Pancreas (tissue), 10 donors: ENCODE results near the gene NDFIP1. TPM values are rescaled to one million over a fixed set of nuclear protein-coding genes. Genes with fewer than 3 reads are reported as not detected.
A peak's percentile ranks its signal among the peaks of the same experiment; 100 is the strongest.
"Not testable (repeated sequence)": the region's sequence is repeated elsewhere in the genome, so short reads cannot be mapped to it uniquely, and the experiment has no call there.

Source experiments
- ATAC-seq, 4 donors: fragments of 200-7000 bp; cut with Tn5 transposase; one replicate each; pipeline versions ENCODE4 v1.8.0 to v1.9.1; 2020; ENCODE audit warnings: mild to moderate bottlenecking in 4 of 4, moderate library complexity in 4 of 4
- DNase-seq, 6 donors: peaks; one replicate each; pipeline ENCODE4 v3.0.0-alpha.2; 2020
- FAIRE-seq: peaks from 2 replicates; lab custom pipeline; 2012; peaks lifted over from hg19 to GRCh38; lab: Jason Lieb, UNC
- H3K27ac ChIP-seq, 4 donors: fragments of 200-600 bp; sonication (generic); 1 replicate in 3 of 4; 2 replicates in 1 of 4; pipeline versions ENCODE4 v1.5.0 to v1.8.0; 2020
- H3K27me3 ChIP-seq, 4 donors: fragments of 200-600 bp; one replicate each; pipeline ENCODE4 v1.8.0; 2021
- H3K36me3 ChIP-seq, 3 donors: fragments of 200-600 bp; sonication (generic) in 1 of 3; one replicate each; pipeline versions ENCODE4 v1.5.0 to v1.8.0; 2020 to 2021
- H3K4me1 ChIP-seq, 3 donors: fragments of 200-600 bp; one replicate each; pipeline ENCODE4 v1.8.0; 2021
- H3K4me3 ChIP-seq, 4 donors: fragments of 200-600 bp; sonication (generic) in 2 of 4; one replicate each; pipeline versions ENCODE4 v1.5.0 to v1.8.0; 2020 to 2021
- H3K9me3 ChIP-seq, 4 donors: fragments of 200-600 bp; one replicate each; pipeline ENCODE4 v1.8.0; 2021
- WGBS, 2 donors: extraction: QIAGEN DNeasy Blood & Tissue Kit; methylation state at CpG; one replicate each; pipeline ENCODE4 v1.1.7; 2013; 5-methylcytosine and 5-hydroxymethylcytosine counted together
- intact Hi-C, 3 donors: fragments of 100-400 bp; cut with DNase I; formaldehyde crosslinking; loops; one replicate each; pipeline versions ENCODE4 v1.11.1 to v1.14.2; 2022
- polyA plus RNA-seq, 2 donors: library from polyadenylated mRNA; stranded (reverse); fragments of 200-250 nt; gene quantifications; one replicate each; pipeline ENCODE4 v1.2.3, GENCODE V29; 2013
- total RNA-seq, 6 donors: library from RNA; stranded (reverse); fragmentation: NEBNext Ultra II Directional in 4 of 6; extraction: Animal tissue kit (Norgen Biotek cat#: 25700) in 4 of 6; gene quantifications; one replicate each; pipeline versions ENCODE4 v1.2.1 to v1.2.4, GENCODE V29; 2021 to 2023
- TF ChIP-seq, protein P1 (sequence below), 4 donors: fragments of 200-600 bp; sonication (generic) in 3 of 4; IDR thresholded peaks; one replicate each; pipeline versions ENCODE4 v1.5.0 to v1.8.0; 2021; ENCODE audit warnings: antibody characterized with exemption in 4 of 4
- donor health status: healthy with polysubstance abuse.
- donor health status: DM: no; HTN: no; CAD: no; lungs with moderate emphysema.
- donor health status: DM: no; HTN: no; CAD: no.
- donor health status: control.
- donor health status: control.
- donor health status: Bipolar disorder and iron deficiency.
- donor health status: DM: yes; HTN: yes; CAD: no.
- donor health status: DM: no; HTN: no; CAD: no.
- donor health status: DM: no; HTN: no; CAD: no.
- donor health status: DM: yes; HTN: yes; CAD: no.

NDFIP1 gene
- total and polyA plus RNA-seq, 8 donors = 15.7 to 50.1 (median 33.7) TPM

- Histone ChIP-seq H3K27me3 (no peaks in the 10 kb centered on the region), H3K4me1 (no peaks in the 10 kb centered on the region), H3K4me3 (no peak overlapping the region), H3K27ac (no peak overlapping the region), H3K36me3 (no peaks in the 10 kb centered on the region), H3K9me3 (no peaks in the 10 kb centered on the region)
- 75 to 81% methylated on average over 12 of the region's 12 CpGs for WGBS, 2 donors
- no peak for FAIRE-seq
- TF ChIP-seq, protein P1, sequence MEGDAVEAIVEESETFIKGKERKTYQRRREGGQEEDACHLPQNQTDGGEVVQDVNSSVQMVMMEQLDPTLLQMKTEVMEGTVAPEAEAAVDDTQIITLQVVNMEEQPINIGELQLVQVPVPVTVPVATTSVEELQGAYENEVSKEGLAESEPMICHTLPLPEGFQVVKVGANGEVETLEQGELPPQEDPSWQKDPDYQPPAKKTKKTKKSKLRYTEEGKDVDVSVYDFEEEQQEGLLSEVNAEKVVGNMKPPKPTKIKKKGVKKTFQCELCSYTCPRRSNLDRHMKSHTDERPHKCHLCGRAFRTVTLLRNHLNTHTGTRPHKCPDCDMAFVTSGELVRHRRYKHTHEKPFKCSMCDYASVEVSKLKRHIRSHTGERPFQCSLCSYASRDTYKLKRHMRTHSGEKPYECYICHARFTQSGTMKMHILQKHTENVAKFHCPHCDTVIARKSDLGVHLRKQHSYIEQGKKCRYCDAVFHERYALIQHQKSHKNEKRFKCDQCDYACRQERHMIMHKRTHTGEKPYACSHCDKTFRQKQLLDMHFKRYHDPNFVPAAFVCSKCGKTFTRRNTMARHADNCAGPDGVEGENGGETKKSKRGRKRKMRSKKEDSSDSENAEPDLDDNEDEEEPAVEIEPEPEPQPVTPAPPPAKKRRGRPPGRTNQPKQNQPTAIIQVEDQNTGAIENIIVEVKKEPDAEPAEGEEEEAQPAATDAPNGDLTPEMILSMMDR (IDR thresholded peaks at IDR 0.05) = no peak
- no peak for DNase-seq
- intact Hi-C loops = loop anchor here in 1 of 3 donors (5.0 kb wide), 1 partner anchor 388 kb away; no protein-coding TSS in a partner anchor
- ATAC-seq = no peak
Measured at GRCh38 chr5:142153674-142154448, 45.3 kb downstream of the NDFIP1 start.

GRCh38 chr5:142154449-142154841 is 45.9 kb downstream of the NDFIP1 start:
- H3K4me1 ChIP-seq, H3K27ac ChIP-seq, FAIRE-seq, H3K27me3 ChIP-seq, H3K36me3 ChIP-seq, ATAC-seq, H3K9me3 ChIP-seq, H3K4me3 ChIP-seq, DNase-seq: not testable (repeated sequence)
- WGBS, 2 donors = 98 to 99% methylated on average over 12 of the region's 12 CpGs
- intact Hi-C loops = loop anchor here in 1 of 3 donors (5.0 kb wide), 1 partner anchor 388 kb away; no protein-coding TSS in a partner anchor

- Histone ChIP-seq H3K4me3 (no peak overlapping the region), H3K9me3 (no peaks in the 10 kb centered on the region), H3K4me1 (no peaks in the 10 kb centered on the region), H3K36me3 (no peaks in the 10 kb centered on the region), H3K27ac (no peak overlapping the region), H3K27me3 (no peaks in the 10 kb centered on the region)
- no peak for FAIRE-seq
- no peak for DNase-seq
- TF ChIP-seq, protein P1 (IDR thresholded peaks at IDR 0.05) = no peak
- intact Hi-C loops = no loop called here
- 83 to 87% methylated on average over 5 of the region's 5 CpGs for WGBS, 2 donors
- ATAC-seq = peak in 1 of 4 donors; percentile 43
Measured at GRCh38 chr5:142156839-142157463, 48.4 kb downstream of the NDFIP1 start.

DNA sequence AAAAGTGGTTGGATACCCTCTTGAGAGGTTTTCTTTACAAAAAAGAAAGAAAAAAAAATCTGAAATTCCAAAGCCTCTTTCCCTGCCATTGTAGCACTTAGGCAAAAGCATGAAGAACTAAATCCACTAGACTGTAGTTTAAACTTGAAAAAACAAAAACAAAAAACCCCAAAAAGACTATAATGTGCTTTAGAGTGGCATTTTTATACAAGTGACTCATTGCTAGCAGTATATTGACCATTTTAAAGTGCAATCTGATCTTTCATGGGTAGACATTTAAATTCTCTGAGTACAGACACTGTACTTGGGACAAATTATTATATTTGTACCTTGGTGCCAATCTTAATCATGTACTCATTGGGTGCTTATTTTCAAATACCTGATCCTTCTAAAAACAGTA is 50.8 kb downstream of the NDFIP1 start:
- intact Hi-C loops = no loop called here
- no peak for FAIRE-seq
- H3K36me3 ChIP-seq = no peaks in the 10 kb centered on the region
- H3K27me3 ChIP-seq = no peaks in the 10 kb centered on the region
- no peak overlapping the region for H3K27ac ChIP-seq
- H3K4me3 ChIP-seq = no peak overlapping the region
- TF ChIP-seq, protein P1 (IDR thresholded peaks at IDR 0.05) = no peak
- no peak for ATAC-seq
- no peak for DNase-seq
- H3K9me3 ChIP-seq = no peaks in the 10 kb centered on the region
- no peaks in the 10 kb centered on the region for H3K4me1 ChIP-seq

GRCh38 chr5:142164315-142164714 is 55.7 kb downstream of the NDFIP1 start:
- ATAC-seq = no peak
- no peak for FAIRE-seq
- WGBS, 2 donors = 91 to 96% methylated on average over 5 of the region's 5 CpGs
- TF ChIP-seq, protein P1 (IDR thresholded peaks at IDR 0.05) = no peak
- H3K27me3 ChIP-seq = no peaks in the 10 kb centered on the region
- H3K4me3 ChIP-seq = no peak overlapping the region
- intact Hi-C loops = no loop called here
- no peak for DNase-seq
- no peaks in the 10 kb centered on the region for H3K36me3 ChIP-seq
- H3K27ac ChIP-seq = no peak overlapping the region
- no peaks in the 10 kb centered on the region for H3K9me3 ChIP-seq
- no peaks in the 10 kb centered on the region for H3K4me1 ChIP-seq
